PC-3 (cell line): ENCODE measurements around the gene SCAPER. TPM values are rescaled to one million over a fixed set of nuclear protein-coding genes. Genes with fewer than 3 reads are reported as not detected.
"Not testable (repeated sequence)": the region's sequence is repeated elsewhere in the genome, so short reads cannot be mapped to it uniquely, and the experiment has no call there.

Experiments
- ATAC-seq: fragments of 200-7000 bp; cut with Tn5 transposase; 2 replicates; pipeline ENCODE4 v1.9.1; 2020; ENCODE audit warnings: mild to moderate bottlenecking, moderate library complexity
- BruUV-seq: library from RNA; stranded (reverse); fragments of 400-500 nt; replicated peaks from 2 replicates; lab custom pipeline; 2021; lab: Mats Ljungman, UMichigan
- CTCF ChIA-PET: fragments of 300-600 bp; sonication (Branson Sonifier 250); formaldehyde crosslinking; loops from one replicate; lab custom pipeline; 2022; ENCODE audit warnings: antibody characterized with exemption; lab: Charles Lee
- POLR2A ChIA-PET: fragments of 300-600 bp; sonication (Branson Sonifier 250); formaldehyde crosslinking; loops from one replicate; lab custom pipeline; 2022; ENCODE audit warnings: antibody characterized with exemption; ENCODE audit not compliant: unreplicated experiment; lab: Charles Lee
- DNase-seq: peaks from one replicate; pipeline ENCODE4 v3.0.0-alpha.2; 2015
- H2AFZ ChIP-seq: fragments of 300-600 bp; sonication (generic); 2 replicates; pipeline ENCODE4 v1.6.0; 2016; ENCODE audit warnings: antibody characterized with exemption, low read length
- H3F3A ChIP-seq: fragments of 300-600 bp; sonication (generic); one replicate; pipeline ENCODE4 v1.6.0; 2017; ENCODE audit warnings: antibody characterized with exemption, low read length, control low read depth, mild to moderate bottlenecking; ENCODE audit not compliant: unreplicated experiment
- H3K27ac ChIP-seq: fragments of 300-600 bp; sonication (generic); 2 replicates; pipeline ENCODE4 v1.5.1; 2016; ENCODE audit warnings: mild to moderate bottlenecking, low read length
- H3K27me3 ChIP-seq: fragments of 300-600 bp; sonication (generic); 2 replicates; pipeline ENCODE4 v1.6.1; 2016; ENCODE audit warnings: low read length, mixed read lengths
- H3K36me3 ChIP-seq: fragments of 300-600 bp; sonication (generic); 2 replicates; pipeline ENCODE4 v1.6.1; 2016; ENCODE audit warnings: low read depth, mixed run types, low read length, mixed read lengths
- H3K4me1 ChIP-seq: fragments of 300-600 bp; sonication (generic); 2 replicates; pipeline ENCODE4 v1.5.1; 2016; ENCODE audit warnings: low read length; ENCODE audit not compliant: insufficient read depth
- H3K4me2 ChIP-seq: fragments of 300-600 bp; sonication (generic); 2 replicates; pipeline ENCODE4 v1.6.0; 2016; ENCODE audit warnings: low read length
- H3K4me3 ChIP-seq: fragments of 300-600 bp; sonication (generic); 2 replicates; pipeline ENCODE4 v1.5.1; 2016; ENCODE audit warnings: mild to moderate bottlenecking, low read length, mixed read lengths
- H3K79me2 ChIP-seq: fragments of 300-600 bp; sonication (generic); 2 replicates; pipeline ENCODE4 v1.6.1; 2017; ENCODE audit warnings: low read length, mixed read lengths
- H3K9ac ChIP-seq: fragments of 300-600 bp; sonication (generic); 2 replicates; pipeline ENCODE4 v1.6.0; 2016; ENCODE audit warnings: mild to moderate bottlenecking, low read length
- H3K9me2 ChIP-seq: fragments of 300-600 bp; sonication (generic); replicated peaks from 2 replicates; pipeline ENCODE4 v1.6.1; 2016; ENCODE audit warnings: mixed run types, low read length, mixed read lengths
- H3K9me3 ChIP-seq: fragments of 300-600 bp; sonication (generic); 2 replicates; pipeline ENCODE4 v1.6.1; 2016; ENCODE audit warnings: low read length, mixed read lengths
- H4K20me1 ChIP-seq: fragments of 300-600 bp; sonication (generic); 2 replicates; pipeline ENCODE4 v1.6.1; 2016; ENCODE audit warnings: low read length, mixed read lengths
- EZH2 ChIP-seq: fragments of 300-600 bp; sonication (generic); IDR thresholded peaks from one replicate; pipeline ENCODE4 v1.6.1; 2017; ENCODE audit warnings: antibody characterized with exemption, mild to moderate bottlenecking, low read length; ENCODE audit not compliant: unreplicated experiment
- EZH2phosphoT487 ChIP-seq: fragments of 300-600 bp; sonication (generic); IDR thresholded peaks from 2 replicates; pipeline ENCODE4 v1.6.1; 2018; ENCODE audit warnings: mild to moderate bottlenecking, antibody characterized with exemption, low read length, borderline replicate concordance
- intact Hi-C: fragments of 100-400 bp; cut with micrococcal nuclease; formaldehyde crosslinking; loops from 2 replicates; pipeline ENCODE4 v1.9.0; 2023
- total RNA-seq: library from RNA; depleted of rRNA; stranded (reverse); fragments of >200 nt; gene quantifications from 2 replicates; pipeline ENCODE4 v1.2.3, GENCODE V29; 2014
- TF ChIP-seq, protein P1 (sequence below): fragments of 300-600 bp; sonication (generic); conservative IDR thresholded peaks from 2 replicates; pipeline ENCODE4 v1.5.1; 2017; ENCODE audit warnings: antibody characterized with exemption, low read depth, mild to moderate bottlenecking, low read length

Gene SCAPER
- total RNA-seq, 1 experiment from 2014 or later = 6.0 TPM

DNA sequence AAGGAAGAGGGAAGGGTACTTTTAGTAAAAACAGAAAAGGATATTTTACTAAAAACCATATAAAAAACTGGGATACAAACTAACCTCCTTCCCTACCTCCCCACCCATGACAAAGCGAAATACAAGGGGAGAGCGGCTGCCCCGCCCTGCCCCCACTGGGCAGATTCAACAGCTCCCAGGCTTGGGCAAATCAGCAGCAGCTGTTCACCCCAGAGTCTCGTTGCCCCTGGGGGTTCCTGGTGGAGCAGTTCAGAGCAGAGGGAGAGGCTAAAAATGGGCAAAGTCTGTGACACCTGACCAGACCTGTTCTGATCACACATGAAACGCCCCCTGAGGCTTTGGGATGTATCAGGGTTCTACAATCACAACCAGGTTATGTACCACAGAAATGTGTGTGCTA is 591.4 kb downstream of the SCAPER start:
- intact Hi-C loops = loop anchor here (2.0 kb wide), 1 partner anchor 23 kb away; the partner anchor contains the start of gene ISL2
- POLR2A ChIA-PET = no interaction called here
- H3K4me2 ChIP-seq = peak overlapping the region; percentile 74

DNA sequence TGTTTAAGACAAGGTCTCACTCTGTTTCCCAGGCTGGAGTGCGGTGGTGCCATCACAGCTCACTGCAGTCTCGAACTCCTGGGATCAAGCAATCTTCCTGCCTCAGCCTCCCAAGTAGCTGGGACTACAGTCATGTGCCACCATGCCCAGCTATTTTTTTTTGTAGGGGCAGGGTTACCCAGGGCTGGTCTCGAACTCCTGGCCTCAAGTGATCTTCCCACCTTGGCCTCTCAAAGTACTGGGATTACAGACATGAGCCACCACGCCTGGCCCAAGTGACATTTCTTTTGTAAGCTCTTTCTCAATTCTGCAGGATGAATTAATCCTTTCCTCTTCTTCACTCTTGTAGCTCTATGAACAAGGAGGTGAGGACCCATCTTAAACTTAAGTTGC is 592.0 kb downstream of the SCAPER start:
- ChIA-PET CTCF (interaction anchor here (0.6 to 1.3 kb wide), 3 partner anchors 17 to 33 kb away, joined by 3 to 13 read pairs (median 3); partner anchors contain the start of gene ISL2), POLR2A (interaction anchor here (0.6 kb wide), 1 partner anchor 23 kb away, joined by 8 read pairs; the partner anchor contains the start of gene ISL2)
- Histone ChIP-seq H3K4me2 (peak overlapping the region; percentile 74), H3K79me2 (peaks cover 31% of the 10 kb centered on the region), H3K27ac (peak overlapping the region; percentile 96), H3F3A (peaks cover 11% of the 10 kb centered on the region), H3K9ac (peak overlapping the region; percentile 81), H3K4me3 (peak overlapping the region; percentile 25; the same call in 1 of the 2 replicates), H3K4me1 (peaks cover 45% of the 10 kb centered on the region), H2AFZ (peak overlapping the region; percentile 54; the same call in 1 of the 2 replicates)
- H4K20me1 ChIP-seq, H3K9me2 ChIP-seq, H3K36me3 ChIP-seq, ATAC-seq, H3K27me3 ChIP-seq, DNase-seq, H3K9me3 ChIP-seq: not testable (repeated sequence)
- TSS peak; percentile 64 for BruUV-seq
- intact Hi-C loops = loop anchor here (2.0 kb wide), 1 partner anchor 24 kb away; the partner anchor contains the start of gene ISL2

More for the DNA sequence above, 591.4 kb downstream of the SCAPER start:
- Histone ChIP-seq H3K4me1 (peaks cover 45% of the 10 kb centered on the region), H3F3A (peaks cover 11% of the 10 kb centered on the region), H3K79me2 (peaks cover 26% of the 10 kb centered on the region), H3K27ac (peak overlapping the region; percentile 96), H3K4me3 (no peak overlapping the region), H2AFZ (0 out of 2 replicates have a peak overlapping the region, but pooled peaks have one; percentile 4), H3K27me3 (no peaks in the 10 kb centered on the region), H3K9ac (peak overlapping the region; percentile 81), H3K9me2 (no peaks in the 10 kb centered on the region), H3K9me3 (no peaks in the 10 kb centered on the region), H3K36me3 (no peaks in the 10 kb centered on the region), H4K20me1 (peaks cover 4% of the 10 kb centered on the region; the same call in 1 of the 2 replicates)
- CTCF ChIA-PET = interaction anchor here (0.6 kb wide), 1 partner anchor 23 kb away, joined by 13 read pairs; the partner anchor contains the start of gene ISL2
- DNase-seq (peak; percentile 60), ATAC-seq (no peak)
- no TSS peak for BruUV-seq
- no peak for TF ChIP-seq EZH2
- no peak for TF ChIP-seq EZH2phosphoT487
- TF ChIP-seq, protein P1, sequence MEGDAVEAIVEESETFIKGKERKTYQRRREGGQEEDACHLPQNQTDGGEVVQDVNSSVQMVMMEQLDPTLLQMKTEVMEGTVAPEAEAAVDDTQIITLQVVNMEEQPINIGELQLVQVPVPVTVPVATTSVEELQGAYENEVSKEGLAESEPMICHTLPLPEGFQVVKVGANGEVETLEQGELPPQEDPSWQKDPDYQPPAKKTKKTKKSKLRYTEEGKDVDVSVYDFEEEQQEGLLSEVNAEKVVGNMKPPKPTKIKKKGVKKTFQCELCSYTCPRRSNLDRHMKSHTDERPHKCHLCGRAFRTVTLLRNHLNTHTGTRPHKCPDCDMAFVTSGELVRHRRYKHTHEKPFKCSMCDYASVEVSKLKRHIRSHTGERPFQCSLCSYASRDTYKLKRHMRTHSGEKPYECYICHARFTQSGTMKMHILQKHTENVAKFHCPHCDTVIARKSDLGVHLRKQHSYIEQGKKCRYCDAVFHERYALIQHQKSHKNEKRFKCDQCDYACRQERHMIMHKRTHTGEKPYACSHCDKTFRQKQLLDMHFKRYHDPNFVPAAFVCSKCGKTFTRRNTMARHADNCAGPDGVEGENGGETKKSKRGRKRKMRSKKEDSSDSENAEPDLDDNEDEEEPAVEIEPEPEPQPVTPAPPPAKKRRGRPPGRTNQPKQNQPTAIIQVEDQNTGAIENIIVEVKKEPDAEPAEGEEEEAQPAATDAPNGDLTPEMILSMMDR = no peak

DNA sequence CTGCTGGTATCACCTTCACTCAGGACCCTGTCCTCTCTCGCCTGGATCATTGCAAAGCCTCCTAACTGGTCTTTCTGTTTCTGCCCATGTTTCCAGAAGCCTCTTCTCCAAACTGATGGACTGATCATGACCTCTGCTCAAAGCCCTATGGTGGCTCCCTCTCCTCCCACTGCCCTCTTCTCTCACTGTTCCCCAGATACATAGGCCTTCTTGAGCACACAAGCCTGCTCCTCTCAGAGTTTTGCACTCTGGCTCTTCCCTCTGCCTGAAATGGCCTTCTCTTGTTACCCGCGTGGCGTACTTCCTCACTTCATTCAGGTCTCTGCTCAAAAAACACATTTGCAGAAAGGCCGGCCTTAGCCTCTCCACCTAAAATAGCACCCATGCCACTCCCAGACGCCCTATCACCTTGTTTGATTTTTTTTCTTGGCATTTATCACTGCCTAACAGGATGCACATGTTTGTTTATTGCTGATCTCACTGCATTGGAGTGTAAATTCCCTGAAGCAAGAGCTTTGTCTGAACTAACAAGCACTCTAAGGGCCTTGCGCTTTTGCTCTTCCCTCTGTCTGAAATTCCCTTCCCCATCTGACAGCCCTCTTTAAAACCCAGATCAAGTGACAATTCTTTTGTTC is 592.5 kb downstream of the SCAPER start:
- no TSS peak for BruUV-seq
- peaks cover 4% of the 10 kb centered on the region; the same call in 1 of the 2 replicates for H4K20me1 ChIP-seq
- peak overlapping the region; percentile 74 for H3K4me2 ChIP-seq
- H3K9me2 ChIP-seq = no peaks in the 10 kb centered on the region
- peak overlapping the region; percentile 81 for H3K9ac ChIP-seq
- H3K4me3 ChIP-seq = peak overlapping the region; percentile 25; the same call in 1 of the 2 replicates
- peak overlapping the region; percentile 96 for H3K27ac ChIP-seq
- no peaks in the 10 kb centered on the region for H3K9me3 ChIP-seq
- peaks cover 45% of the 10 kb centered on the region for H3K4me1 ChIP-seq
- H3K27me3 ChIP-seq = no peaks in the 10 kb centered on the region
- peaks cover 11% of the 10 kb centered on the region for H3F3A ChIP-seq
- ATAC-seq (peak; percentile 81), DNase-seq (peak; percentile 97)
- peaks cover 36% of the 10 kb centered on the region for H3K79me2 ChIP-seq
- peak overlapping the region; percentile 54 for H2AFZ ChIP-seq
- ChIA-PET CTCF (interaction anchor here (0.6 to 1.3 kb wide), 2 partner anchors 18 to 34 kb away, joined by 3 read pairs; no protein-coding TSS in a partner anchor), POLR2A (interaction anchor here (0.6 kb wide), 1 partner anchor 24 kb away, joined by 8 read pairs; the partner anchor contains the start of gene ISL2)
- H3K36me3 ChIP-seq = no peaks in the 10 kb centered on the region
- intact Hi-C loops = loop anchor here (2.0 kb wide), 1 partner anchor 24 kb away; the partner anchor contains the start of gene ISL2
- TF ChIP-seq EZH2phosphoT487 = no peak
- no peak for TF ChIP-seq EZH2
- TF ChIP-seq, protein P1 = no peak
